Ishikawa (cell line): ENCODE data around the gene POGZ.

Experiments used
- EGR1 ChIP-seq: IDR thresholded peaks from 2 replicates; pipeline ENCODE4 v1.6.1; 2012
- NFIC ChIP-seq: IDR thresholded peaks from 2 replicates; pipeline ENCODE4 v1.6.1; 2012
- YY1 ChIP-seq: IDR thresholded peaks from 2 replicates; pipeline ENCODE4 v1.6.1; 2012; ENCODE audit warnings: low read depth

DNA sequence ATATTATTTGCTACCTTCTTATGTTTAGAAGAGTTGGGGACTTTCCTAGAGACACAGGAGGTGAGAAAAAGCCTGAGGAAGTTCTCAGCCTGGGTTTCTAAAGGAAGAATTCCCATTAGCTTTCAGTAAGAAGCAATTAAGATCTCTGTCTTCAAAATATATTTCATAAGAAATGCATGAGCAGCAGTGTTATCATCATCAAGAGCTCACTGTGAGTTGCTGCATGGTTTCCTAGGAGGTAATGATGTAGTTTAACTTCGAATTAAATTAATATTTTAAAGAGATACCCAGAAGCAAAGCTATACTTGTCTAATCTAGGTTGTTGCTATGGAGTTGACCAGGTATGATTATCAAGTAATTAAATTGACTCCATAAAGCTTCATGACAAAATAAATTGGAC is 5.7 kb upstream of the POGZ start:
- TF ChIP-seq EGR1 (no peak), YY1 (no peak), NFIC (no peak)
